ENCODE results near the gene SMIM38. TPM values are rescaled to one million over a fixed set of nuclear protein-coding genes. Genes with fewer than 3 reads are reported as not detected.

Gene SMIM38
- total and polyA plus RNA-seq, 2 of the 4 experiments (the other 2 are of a cell fraction): under 0.01 to 0.05 TPM

GRCh38 chr11:69145050-69145380 lies 10.7 kb upstream of the SMIM38 start:
- DNase-seq: peak; percentile 70
- no peak overlapping the region for H3K14ac ChIP-seq (replicated peaks; ENCODE audit: low read depth, low read length)
- WGBS, 2 experiments (ENCODE audit: extremely low coverage in 2 of 2, insufficient read length in 1 of 2): no CpG with 5 or more reads among the region's 4 CpGs
- H3K9me3 ChIP-seq (ENCODE audit: control insufficient read depth, insufficient read depth, low read length): peaks cover 9% of the 10 kb centered on the region
- H3K9me1 ChIP-seq (ENCODE audit: insufficient read depth, low read length): peaks cover 6% of the 10 kb centered on the region; the same call in 1 of the 2 replicates
- H3K56ac ChIP-seq (ENCODE audit: extremely low read depth, insufficient read depth, low read length): no peak overlapping the region
- intact Hi-C loops (cut with micrococcal nuclease): loop anchor here (1.0 kb wide), 1 partner anchor 498 kb away; no protein-coding TSS in a partner anchor
- H3K27me3 ChIP-seq (ENCODE audit: control insufficient read depth, insufficient read depth, low read length): no peaks in the 10 kb centered on the region
- TF ChIP-seq NFE2L2 (IDR thresholded peaks at IDR 0.05; ENCODE audit: low read depth, low read length) (no peak), RCOR1 (IDR thresholded peaks at IDR 0.05; ENCODE audit: insufficient replicate concordance, low read length) (no peak), CTCF (conservative IDR thresholded peaks at IDR 0.05; ENCODE audit: low read depth, low read length) (peak; percentile 27), FOS (IDR thresholded peaks at IDR 0.05; ENCODE audit: low read depth, low read length) (no peak), POLR2A (IDR thresholded peaks at IDR 0.05; ENCODE audit: low read depth, low read length) (no peak), MXI1 (IDR thresholded peaks at IDR 0.05; ENCODE audit: borderline replicate concordance, low read depth, low read length) (no peak), ELK1 (IDR thresholded peaks at IDR 0.05; ENCODE audit: borderline replicate concordance, low read depth, low read length) (no peak), MAFK (IDR thresholded peaks at IDR 0.05; ENCODE audit: low read depth, low read length) (no peak), MAZ (IDR thresholded peaks at IDR 0.05; ENCODE audit: borderline replicate concordance, low read depth, low read length) (no peak), CEBPB (IDR thresholded peaks at IDR 0.05; ENCODE audit: low read depth, low read length) (peak; percentile 58), SMC3 (IDR thresholded peaks at IDR 0.05; ENCODE audit: low read depth, low read length) (no peak), CHD1 (IDR thresholded peaks at IDR 0.05; ENCODE audit: low read depth, low read length) (no peak), RFX5 (IDR thresholded peaks at IDR 0.05; ENCODE audit: low read depth, low read length) (no peak), BHLHE40 (IDR thresholded peaks at IDR 0.05; ENCODE audit: low read depth, low read length) (no peak), RAD21 (IDR thresholded peaks at IDR 0.05; ENCODE audit: low read length) (peak; percentile 15; the same call in 1 of the 2 replicates)
- TF ChIP-seq, protein P1, sequence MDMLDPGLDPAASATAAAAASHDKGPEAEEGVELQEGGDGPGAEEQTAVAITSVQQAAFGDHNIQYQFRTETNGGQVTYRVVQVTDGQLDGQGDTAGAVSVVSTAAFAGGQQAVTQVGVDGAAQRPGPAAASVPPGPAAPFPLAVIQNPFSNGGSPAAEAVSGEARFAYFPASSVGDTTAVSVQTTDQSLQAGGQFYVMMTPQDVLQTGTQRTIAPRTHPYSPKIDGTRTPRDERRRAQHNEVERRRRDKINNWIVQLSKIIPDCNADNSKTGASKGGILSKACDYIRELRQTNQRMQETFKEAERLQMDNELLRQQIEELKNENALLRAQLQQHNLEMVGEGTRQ (IDR thresholded peaks at IDR 0.05; ENCODE audit: low read depth, low read length): no peak
- peak overlapping the region; percentile 26; the same call in 1 of the 2 replicates for H3K4ac ChIP-seq (ENCODE audit: low read depth, low read length)
- H2AK5ac ChIP-seq (ENCODE audit: low read depth, low read length): no peak overlapping the region
- H4K5ac ChIP-seq (ENCODE audit: low read depth, low read length): no peak overlapping the region
- BruUV-seq (replicated peaks): no TSS peak
- H3K79me1 ChIP-seq (ENCODE audit: low read depth in 1 of 2, low read length in 2 of 2): no peaks in the 10 kb centered on the region
- dilution Hi-C loops (cut with HindIII; ENCODE audit: low sequenced_read_pairs, unreplicated experiment): no loop called here
- no peak overlapping the region for H3K4me3 ChIP-seq (ENCODE audit: insufficient read depth, low read depth, low read length)
- in situ Hi-C loops (cut with MboI; ENCODE audit: low sequenced_read_pairs): no loop called here
- CTCF ChIA-PET: interaction anchor here (0.5 kb wide), 1 partner anchor 269 kb away, joined by 3 read pairs; no protein-coding TSS in a partner anchor
- H3K4me1 ChIP-seq (ENCODE audit: control insufficient read depth, insufficient read depth, low read length): peaks cover 11% of the 10 kb centered on the region
- no peaks in the 10 kb centered on the region for H4K20me1 ChIP-seq (ENCODE audit: insufficient read depth, low read length)
- H3K4me2 ChIP-seq (ENCODE audit: low read depth, low read length): peak overlapping the region; percentile 51; the same call in 1 of the 2 replicates
- peak overlapping the region; percentile 31 for H2BK5ac ChIP-seq (ENCODE audit: low read depth, low read length, poor library complexity, severe bottlenecking)
- peak; percentile 84 for ATAC-seq (ENCODE audit: low read depth)
- no peak overlapping the region for H3K9ac ChIP-seq (ENCODE audit: low read depth, low read length)
- H3K36me3 ChIP-seq (ENCODE audit: control insufficient read depth, insufficient read depth, low read length): no peaks in the 10 kb centered on the region
- 0 out of 3 replicates have a peak overlapping the region, but pooled peaks have one; percentile 73 for H2BK15ac ChIP-seq (ENCODE audit: low read depth, low read length)
- POLR2A ChIA-PET (ENCODE audit: unreplicated experiment): no interaction called here
- H3K23ac ChIP-seq (ENCODE audit: low read depth, low read length): no peak overlapping the region
- H3K18ac ChIP-seq (ENCODE audit: low read depth, low read length): no peak overlapping the region
- peak overlapping the region; percentile 33; the same call in 1 of the 2 replicates for H2BK120ac ChIP-seq (ENCODE audit: low read depth, low read length)
- H4K91ac ChIP-seq (ENCODE audit: insufficient read depth, low read depth, low read length): no peak overlapping the region
- no peak overlapping the region for H2AFZ ChIP-seq (replicated peaks; ENCODE audit: low read length, poor library complexity)
- H2BK20ac ChIP-seq (ENCODE audit: low read depth, low read length): no peak overlapping the region
- H3K27ac ChIP-seq (ENCODE audit: insufficient read depth, low read length): peak overlapping the region; percentile 57; the same call in 1 of the 2 replicates
- no peak overlapping the region for H2AK9ac ChIP-seq (replicated peaks; ENCODE audit: low read depth, low read length, poor library complexity)
- H4K8ac ChIP-seq (ENCODE audit: low read depth in 2 of 2, low read length in 2 of 2): 0 out of 4 replicates have a peak overlapping the region, but pooled peaks of 1 of the 2 experiments have one; percentile 45

All from IMR-90 (cell line).